NOMO-1 treated with DMSO at 0.1 percent for 48 hours (cell line): ENCODE measurements around the gene SMIM35.

Source experiments
- DNase-seq: peaks from one replicate; lab custom pipeline; 2025; ENCODE audit not compliant: unreplicated experiment; lab: John Stamatoyannopoulos, UW

Gene SMIM35

GRCh38 chr11:118111019-118111743, 24.4 kb upstream of the SMIM35 start:
- DNase-seq, result no peak

GRCh38 chr11:118109231-118109630, 22.5 kb upstream of the SMIM35 start:
- no peak for DNase-seq

- no peak for DNase-seq
These were observed 21.8 kb upstream of the SMIM35 start for GRCh38 chr11:118108513-118108912.

GRCh38 chr11:118106789-118107335, 20.1 kb upstream of the SMIM35 start:
- DNase-seq, result no peak

GRCh38 chr11:118105657-118106305, 19.0 kb upstream of the SMIM35 start:
- DNase-seq, result no peak

- DNase-seq, result no peak
These were observed 17.7 kb upstream of the SMIM35 start for GRCh38 chr11:118104491-118104890.

- DNase-seq, result no peak
These were observed 16.0 kb upstream of the SMIM35 start for GRCh38 chr11:118102721-118103261.

- no peak for DNase-seq
These were observed 14.0 kb upstream of the SMIM35 start for GRCh38 chr11:118100691-118101232.

GRCh38 chr11:118099838-118100556, 13.2 kb upstream of the SMIM35 start:
- no peak for DNase-seq

GRCh38 chr11:118098996-118099837, 12.5 kb upstream of the SMIM35 start:
- DNase-seq, result no peak

GRCh38 chr11:118095967-118096367, 9.2 kb upstream of the SMIM35 start:
- DNase-seq, result no peak

GRCh38 chr11:118095493-118095892, 8.7 kb upstream of the SMIM35 start:
- no peak for DNase-seq

GRCh38 chr11:118092907-118093571, 6.3 kb upstream of the SMIM35 start:
- no peak for DNase-seq

- DNase-seq, result no peak
These were observed 4.9 kb upstream of the SMIM35 start for GRCh38 chr11:118091690-118092089.

- no peak for DNase-seq
These were observed 3.9 kb upstream of the SMIM35 start for GRCh38 chr11:118090545-118091162.

GRCh38 chr11:118088531-118088930, 1.8 kb upstream of the SMIM35 start:
- peak; percentile 97 for DNase-seq

GRCh38 chr11:118087931-118088330, 1.2 kb upstream of the SMIM35 start:
- no peak for DNase-seq

- DNase-seq, result no peak
These were observed 2.1 kb downstream of the SMIM35 start for GRCh38 chr11:118084656-118085055.

- peak; percentile 97 for DNase-seq
These were observed 2.5 kb downstream of the SMIM35 start for GRCh38 chr11:118084247-118084646.
